Activated CD4-positive, alpha-beta T cell treated with anti-CD3 and anti-CD28 coated beads, Interleukin-2, amount 10 ng/mL, durations not matched to agents 24 days and 14 days (primary cell): ENCODE data around the gene MIOS. TPM values are rescaled to one million over a fixed set of nuclear protein-coding genes. Genes with fewer than 3 reads are reported as not detected.
"Not testable (repeated sequence)": the region's sequence is repeated elsewhere in the genome, so short reads cannot be mapped to it uniquely, and the experiment has no call there.

Experiments
- DNase-seq: peaks from one replicate; pipeline ENCODE4 v3.0.0; 2022
- H3K27ac Mint-ChIP-seq: one replicate; pipeline ENCODE4 v1.8.0; 2022; ENCODE audit warnings: mild to moderate bottlenecking, mixed read lengths
- H3K27me3 Mint-ChIP-seq: one replicate; pipeline ENCODE4 v1.8.0; 2022; ENCODE audit warnings: mixed read lengths
- H3K36me3 Mint-ChIP-seq: one replicate; pipeline ENCODE4 v1.8.0; 2022; ENCODE audit warnings: low read depth, mild to moderate bottlenecking, mixed read lengths
- H3K4me1 Mint-ChIP-seq: one replicate; pipeline ENCODE4 v1.8.0; 2021; ENCODE audit warnings: mixed read lengths
- H3K4me3 Mint-ChIP-seq: one replicate; pipeline ENCODE4 v1.8.0; 2022; ENCODE audit warnings: mild to moderate bottlenecking, moderate library complexity, mixed read lengths
- H3K9me3 Mint-ChIP-seq: one replicate; pipeline ENCODE4 v1.8.0; 2021; ENCODE audit warnings: mixed read lengths
- intact Hi-C: fragments of 100-400 bp; cut with micrococcal nuclease; formaldehyde crosslinking; loops from one replicate; pipeline ENCODE4 v1.15.1; 2023
- total RNA-seq: library from RNA; stranded (reverse); gene quantifications from 2 replicates; pipeline ENCODE4 v1.2.3, GENCODE V29; 2022

The MIOS gene
- total RNA-seq, 1 donor from 2014 or later, result 33.3 TPM

DNA sequence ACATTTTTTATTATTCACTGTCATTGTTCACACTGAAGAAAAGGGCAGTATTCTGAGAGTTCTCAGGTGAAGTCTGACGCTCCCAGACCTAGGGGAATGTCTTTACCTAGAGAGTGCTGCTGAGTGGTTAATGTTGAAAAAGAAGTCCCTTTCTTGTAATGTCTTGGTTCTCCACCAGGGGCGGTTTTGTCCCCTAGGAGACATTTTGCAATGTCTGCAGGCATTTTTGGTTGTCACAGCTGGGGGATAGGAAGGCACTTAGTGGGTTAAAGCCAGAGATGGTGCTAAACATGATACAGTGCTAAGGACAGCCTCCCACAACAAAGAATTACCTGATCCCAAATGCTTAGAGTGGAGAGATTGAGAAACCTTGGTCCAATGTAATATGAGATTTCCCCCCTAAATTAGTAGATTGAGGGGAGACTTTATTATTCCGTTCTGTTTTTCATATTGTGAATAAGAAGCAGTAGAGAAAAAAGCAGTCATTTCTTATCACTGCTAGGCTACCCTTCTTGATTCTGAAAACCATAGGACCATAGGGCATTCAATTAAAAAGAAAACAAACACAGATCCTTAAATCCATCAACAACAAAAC is 87.0 kb downstream of the MIOS start:
- intact Hi-C loops, result no loop called here
- no peaks in the 10 kb centered on the region for H3K27me3 Mint-ChIP-seq
- no peaks in the 10 kb centered on the region for H3K9me3 Mint-ChIP-seq
- no peak overlapping the region for H3K27ac Mint-ChIP-seq
- H3K4me1 Mint-ChIP-seq, result peaks cover 11% of the 10 kb centered on the region
- peak; percentile 73 for DNase-seq
- peaks cover 17% of the 10 kb centered on the region for H3K36me3 Mint-ChIP-seq
- H3K4me3 Mint-ChIP-seq, result no peak overlapping the region

DNA sequence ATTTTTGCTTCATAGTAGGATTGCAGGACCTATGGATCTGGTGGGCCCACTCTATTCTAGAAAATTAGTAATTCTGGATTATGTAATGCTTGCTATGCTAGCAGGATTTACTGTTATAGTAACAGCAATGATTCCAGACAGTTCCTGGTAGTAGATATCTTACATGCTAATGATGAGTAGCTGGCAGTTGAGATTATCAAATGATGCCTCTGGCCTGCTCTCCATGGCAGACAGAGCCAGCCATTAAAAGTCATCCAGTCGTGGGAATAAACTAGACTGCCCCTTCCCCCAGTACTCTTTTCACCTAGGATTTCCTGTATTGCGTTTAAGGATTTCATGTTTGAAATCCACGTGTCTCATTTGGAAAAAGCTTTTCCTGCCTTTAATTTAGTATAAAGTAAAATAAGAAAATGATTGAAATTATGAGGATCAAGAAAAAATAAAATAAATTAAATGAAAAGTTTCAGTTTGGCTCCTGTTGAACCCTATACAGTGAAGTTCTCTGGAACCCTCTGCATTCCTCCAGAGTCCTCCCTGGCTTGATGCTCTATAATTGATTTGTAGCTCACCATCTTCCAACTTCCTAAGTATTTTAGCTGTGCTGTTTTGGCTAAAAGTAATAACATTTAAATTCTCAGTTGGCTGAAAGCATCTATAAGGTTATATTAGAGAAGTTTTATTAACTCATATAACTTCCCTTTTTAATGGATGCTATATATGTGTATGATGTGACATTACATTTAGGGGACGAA is 88.5 kb downstream of the MIOS start:
- Mint-ChIP-seq H3K27ac (no peak overlapping the region), H3K9me3 (peaks cover 7% of the 10 kb centered on the region), H3K4me1 (peaks cover 11% of the 10 kb centered on the region), H3K27me3 (no peaks in the 10 kb centered on the region), H3K36me3 (peaks cover 28% of the 10 kb centered on the region), H3K4me3 (no peak overlapping the region)
- DNase-seq, result no peak
- intact Hi-C loops, result no loop called here

DNA sequence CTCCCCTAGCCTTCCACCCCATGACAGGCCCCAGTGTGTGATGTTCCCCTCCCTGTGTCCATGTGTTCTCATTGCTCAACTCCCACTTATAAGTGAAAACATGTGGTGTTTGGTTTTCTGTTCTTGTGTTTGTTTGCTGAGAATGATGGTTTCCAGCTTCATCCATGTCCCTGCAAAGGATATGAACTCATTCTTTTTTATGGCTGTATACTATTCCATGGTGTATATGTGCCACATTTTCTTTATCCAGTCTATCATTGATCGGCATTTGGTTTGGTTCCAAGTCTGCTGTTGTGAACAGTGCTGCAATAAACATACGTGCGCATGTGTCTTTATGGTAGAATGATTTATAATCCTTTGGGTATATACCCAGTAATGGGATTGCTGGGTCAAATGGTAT is 89.8 kb downstream of the MIOS start:
- H3K4me3 Mint-ChIP-seq, H3K27me3 Mint-ChIP-seq, H3K27ac Mint-ChIP-seq, H3K9me3 Mint-ChIP-seq, intact Hi-C loops, DNase-seq: not testable (repeated sequence)
- peaks cover 31% of the 10 kb centered on the region for H3K36me3 Mint-ChIP-seq
- H3K4me1 Mint-ChIP-seq, result peaks cover 14% of the 10 kb centered on the region

Other genes with a start within 250 kb of the MIOS start
- gene COL28A1, start 31.0 kb upstream of the MIOS start, total RNA-seq, result not detected in 2 replicates
- gene UMAD1, start 73.9 kb downstream of the MIOS start, total RNA-seq, result 11.8 and 12.4 TPM in 2 replicates
- 93.0 and 113 TPM in 2 replicates for gene RPA3, start 151.7 kb downstream of the MIOS start, total RNA-seq